WTC11 (cell line): Measurements from ENCODE around the gene TBC1D23. TPM values are rescaled to one million over a fixed set of nuclear protein-coding genes. Genes with fewer than 3 reads are reported as not detected.
"Not testable (repeated sequence)": the region's sequence is repeated elsewhere in the genome, so short reads cannot be mapped to it uniquely, and the experiment has no call there.

Experiments used
- ATAC-seq: fragments of 200-7000 bp; cut with Tn5 transposase; 2 replicates; pipeline ENCODE4 v1.10.0; 2021; ENCODE audit warnings: mild to moderate bottlenecking, moderate library complexity
- CTCF ChIA-PET: fragments of 300-600 bp; sonication (Branson Sonifier 250); formaldehyde crosslinking; loops from one replicate; lab custom pipeline; 2021; ENCODE audit warnings: antibody characterized with exemption; lab: Charles Lee
- POLR2A ChIA-PET: fragments of 350-600 bp; sonication (Branson Sonifier 250); formaldehyde crosslinking; loops from one replicate; lab custom pipeline; 2021; ENCODE audit warnings: antibody characterized with exemption; lab: Charles Lee
- DNase-seq: peaks from one replicate; pipeline ENCODE4 v3.0.0; 2021; ENCODE audit warnings: low spot score
- H3K27ac Mint-ChIP-seq: 2 replicates; pipeline ENCODE4 v1.8.0; 2021; ENCODE audit warnings: mixed read lengths
- H3K27me3 Mint-ChIP-seq: 2 replicates; pipeline ENCODE4 v1.8.0; 2021; ENCODE audit warnings: low read depth, mild to moderate bottlenecking, moderate library complexity, mixed read lengths
- H3K36me3 Mint-ChIP-seq: 2 replicates; pipeline ENCODE4 v1.8.0; 2021; ENCODE audit warnings: mixed read lengths
- H3K4me1 Mint-ChIP-seq: 2 replicates; pipeline ENCODE4 v1.8.0; 2022; ENCODE audit warnings: mixed read lengths
- H3K4me3 Mint-ChIP-seq: 2 replicates; pipeline ENCODE4 v1.8.0; 2021; ENCODE audit warnings: mild to moderate bottlenecking, moderate library complexity, mixed read lengths
- H3K9me3 Mint-ChIP-seq: 2 replicates; pipeline ENCODE4 v1.8.0; 2021; ENCODE audit warnings: mixed read lengths
- ATF3 ChIP-seq: sonication (generic); formaldehyde crosslinking; conservative IDR thresholded peaks from 2 replicates; pipeline ENCODE4 v1.8.1; 2022; ENCODE audit warnings: mild to moderate bottlenecking, missing genetic modification reagents
- CBFB ChIP-seq: sonication (generic); formaldehyde crosslinking; IDR thresholded peaks from 2 replicates; pipeline ENCODE4 v1.8.1; 2022; ENCODE audit warnings: mild to moderate bottlenecking, low read depth, missing genetic modification reagents
- E2F4 ChIP-seq: sonication (generic); formaldehyde crosslinking; IDR thresholded peaks from 2 replicates; pipeline ENCODE4 v1.8.1; 2022; ENCODE audit warnings: low read depth, mild to moderate bottlenecking, moderate library complexity, missing genetic modification reagents, borderline replicate concordance
- ESRRA ChIP-seq: sonication (generic); formaldehyde crosslinking; IDR thresholded peaks from 2 replicates; pipeline ENCODE4 v1.8.1; 2022; ENCODE audit warnings: mild to moderate bottlenecking, missing genetic modification reagents, borderline replicate concordance
- FOXP1 ChIP-seq: sonication (generic); formaldehyde crosslinking; IDR thresholded peaks from 2 replicates; pipeline ENCODE4 v1.8.0; 2022; ENCODE audit warnings: missing genetic modification reagents, mild to moderate bottlenecking, moderate library complexity, borderline replicate concordance
- GABPB1 ChIP-seq: sonication (generic); formaldehyde crosslinking; IDR thresholded peaks from 2 replicates; pipeline ENCODE4 v1.8.1; 2023; ENCODE audit warnings: mild to moderate bottlenecking, missing genetic modification reagents
- JAZF1 ChIP-seq: fragments of 250-450 bp; sonication (Bioruptor Pico); IDR thresholded peaks from 2 replicates; pipeline ENCODE4 v1.9.0; 2021; ENCODE audit warnings: moderate library complexity, mild to moderate bottlenecking, inconsistent platforms
- KAT7 ChIP-seq: sonication (generic); formaldehyde crosslinking; IDR thresholded peaks from 2 replicates; pipeline ENCODE4 v1.8.1; 2023; ENCODE audit warnings: missing genetic modification reagents, mild to moderate bottlenecking, borderline replicate concordance
- MAX ChIP-seq: sonication (generic); formaldehyde crosslinking; IDR thresholded peaks from 2 replicates; pipeline ENCODE4 v1.8.0; 2022; ENCODE audit warnings: mild to moderate bottlenecking, missing genetic modification reagents
- NFE2L1 ChIP-seq: sonication (generic); formaldehyde crosslinking; IDR thresholded peaks from 2 replicates; pipeline ENCODE4 v1.8.1; 2023; ENCODE audit warnings: missing genetic modification reagents
- SP1 ChIP-seq: sonication (generic); formaldehyde crosslinking; conservative IDR thresholded peaks from 2 replicates; pipeline ENCODE4 v1.8.1; 2022; ENCODE audit warnings: missing genetic modification reagents
- TEAD1 ChIP-seq: sonication (generic); formaldehyde crosslinking; IDR thresholded peaks from 2 replicates; pipeline ENCODE4 v1.8.0; 2022; ENCODE audit warnings: mild to moderate bottlenecking, missing genetic modification reagents
- USF1 ChIP-seq: sonication (generic); formaldehyde crosslinking; IDR thresholded peaks from 2 replicates; pipeline ENCODE4 v1.8.0; 2022; ENCODE audit warnings: mild to moderate bottlenecking, missing genetic modification reagents
- ZNF121 ChIP-seq: sonication (generic); formaldehyde crosslinking; IDR thresholded peaks from 2 replicates; pipeline ENCODE4 v1.8.0; 2023; ENCODE audit warnings: missing genetic modification reagents
- ZNF263 ChIP-seq: sonication (generic); formaldehyde crosslinking; IDR thresholded peaks from 2 replicates; pipeline ENCODE4 v1.8.1; 2022; ENCODE audit warnings: low read depth, mild to moderate bottlenecking, moderate library complexity, missing genetic modification reagents
- ZNF416 ChIP-seq: fragments of 250-450 bp; sonication (Bioruptor Pico); IDR thresholded peaks from 2 replicates; pipeline ENCODE4 v1.9.0; 2021; ENCODE audit warnings: mild to moderate bottlenecking, inconsistent platforms
- ZNF423 ChIP-seq: fragments of 250-450 bp; sonication (Bioruptor Pico); IDR thresholded peaks from 2 replicates; pipeline ENCODE4 v2.1.2; 2022; ENCODE audit warnings: mild to moderate bottlenecking, moderate library complexity
- ZNF671 ChIP-seq: fragments of 250-450 bp; sonication (Bioruptor Pico); IDR thresholded peaks from 2 replicates; pipeline ENCODE4 v1.8.0; 2021; ENCODE audit warnings: mild to moderate bottlenecking
- total RNA-seq: library from RNA; stranded (reverse); gene quantifications from 3 replicates; pipeline ENCODE4 v1.2.3, GENCODE V29; 2021

The TBC1D23 gene
- total RNA-seq, 1 experiment from 2014 or later, result 73.6 TPM

- peak within 1 kb of the TSS; percentile 85 for H3K4me3 Mint-ChIP-seq
- H3K4me1 Mint-ChIP-seq, result peaks cover 17% of the 10 kb centered on the region
- ChIA-PET CTCF (interaction anchor here (0.9 to 1.2 kb wide), 5 partner anchors 12 to 268 kb away, joined by 3 to 4 read pairs (median 4); no protein-coding TSS in a partner anchor), POLR2A (interaction anchor here (0.6 to 2.5 kb wide), 5 partner anchors 30 to 443 kb away, joined by 3 to 15 read pairs (median 3); partner anchors contain the start of genes LNP1 and TOMM70)
- TF ChIP-seq ATF3 (CRISPR knock-in tag), result no peak
- TF ChIP-seq ZNF263 (CRISPR knock-in tag), result no peak
- peak; percentile 51 for TF ChIP-seq MAX
- no peak for TF ChIP-seq JAZF1
- no peak for TF ChIP-seq ZNF121
- no peak for TF ChIP-seq ZNF671
- no peak for TF ChIP-seq E2F4 (CRISPR knock-in tag)
- TF ChIP-seq ESRRA, result peak; percentile 37; the same call in 1 of the 2 replicates
- TF ChIP-seq ZNF423 (CRISPR knock-in tag), result 0 out of 2 replicates have a peak, but pooled peaks have one; percentile 22
- TF ChIP-seq NFE2L1 (CRISPR knock-in tag), result peak; percentile 74; the same call in 1 of the 2 replicates
- peak; percentile 68; the same call in 1 of the 2 replicates for TF ChIP-seq FOXP1 (CRISPR knock-in tag)
- TF ChIP-seq ZNF416 (CRISPR knock-in tag), result 0 out of 2 replicates have a peak, but pooled peaks have one; percentile 19
- TF ChIP-seq CBFB, result no peak
- peak; percentile 55 for TF ChIP-seq SP1 (CRISPR knock-in tag)
- 0 out of 2 replicates have a peak, but pooled peaks have one; percentile 54 for TF ChIP-seq KAT7
- 0 out of 2 replicates have a peak, but pooled peaks have one; percentile 54 for TF ChIP-seq TEAD1 (CRISPR knock-in tag)
- TF ChIP-seq GABPB1 (CRISPR knock-in tag), result 0 out of 2 replicates have a peak, but pooled peaks have one; percentile 53
- DNase-seq, result peak; percentile 95
- H3K27me3 Mint-ChIP-seq, result peaks cover 17% of the 10 kb centered on the region
- no peaks in the 10 kb centered on the region for H3K9me3 Mint-ChIP-seq
- peak; percentile 96 for ATAC-seq
- H3K36me3 Mint-ChIP-seq, result no peaks in the 10 kb centered on the region
- H3K27ac Mint-ChIP-seq, result peak within 1 kb of the TSS; percentile 73
Measured at GRCh38 chr3:100334488-100335351, 73.9 kb downstream of the TBC1D23 start, which contains the start of gene NIT2. NIT2 (plus strand) TSS chr3:100334757; CDS start chr3:100334792, 35 bp downstream.

- CTCF ChIA-PET, result no interaction called here
- ATAC-seq, result peak; percentile 41
Measured at GRCh38 chr3:100335434-100335833, 74.6 kb downstream of the TBC1D23 start.

GRCh38 chr3:100336229-100336628 lies 75.4 kb downstream of the TBC1D23 start:
- Mint-ChIP-seq H3K4me3 (peak overlapping the region; percentile 14; the same call in 1 of the 2 replicates), H3K27ac (peak overlapping the region; percentile 57; the same call in 1 of the 2 replicates), H3K27me3 (peaks cover 17% of the 10 kb centered on the region), H3K4me1 (peaks cover 17% of the 10 kb centered on the region)
- POLR2A ChIA-PET, result interaction anchor here (1.1 to 2.5 kb wide), 2 partner anchors 28 to 65 kb away, joined by 3 to 15 read pairs; partner anchors contain the start of genes LNP1 and TOMM70
- ATAC-seq, H3K36me3 Mint-ChIP-seq, DNase-seq, H3K9me3 Mint-ChIP-seq, CTCF ChIA-PET: not testable (repeated sequence)

More at GRCh38 chr3:100335434-100335833, 74.6 kb downstream of the TBC1D23 start:
- no peaks in the 10 kb centered on the region for H3K36me3 Mint-ChIP-seq
- no peaks in the 10 kb centered on the region for H3K9me3 Mint-ChIP-seq
- peak overlapping the region; percentile 73 for H3K27ac Mint-ChIP-seq
- H3K27me3 Mint-ChIP-seq, result peaks cover 17% of the 10 kb centered on the region
- DNase-seq, result no peak
- H3K4me3 Mint-ChIP-seq, result peak overlapping the region; percentile 85
- peaks cover 17% of the 10 kb centered on the region for H3K4me1 Mint-ChIP-seq
- TF ChIP-seq USF1 (CRISPR knock-in tag), result no peak
- POLR2A ChIA-PET, result interaction anchor here (1.1 to 2.5 kb wide), 3 partner anchors 29 to 227 kb away, joined by 3 to 15 read pairs (median 3); partner anchors contain the start of genes LNP1 and TOMM70
